ENCODE measurements around the gene MICOS13. TPM values are rescaled to one million over a fixed set of nuclear protein-coding genes. Genes with fewer than 3 reads are reported as not detected.

MICOS13 gene
- total RNA-seq, 4 donors from 2014 or later: 37.2 to 67.1 (median 58.1) TPM

DNA sequence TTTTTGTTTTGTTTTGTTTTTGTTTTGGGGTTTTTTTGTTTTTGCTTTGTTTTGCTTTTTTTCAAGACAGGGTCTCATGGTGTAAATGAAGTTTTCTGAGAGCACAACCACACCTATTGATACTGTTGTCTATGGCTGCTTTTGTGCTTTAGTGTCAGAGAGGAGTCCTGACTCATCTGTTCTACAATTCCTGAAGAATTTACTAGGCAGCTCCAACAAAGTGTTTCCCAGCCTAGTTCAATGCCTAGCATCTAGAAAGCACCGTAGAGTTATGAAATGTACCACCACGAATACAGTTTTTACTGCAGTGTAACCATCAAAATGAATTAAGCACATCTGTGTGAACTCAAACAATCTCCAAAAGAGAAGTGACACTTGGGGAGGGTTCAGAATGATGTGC lies 36.3 kb downstream of the MICOS13 start:
- no peak for TF ChIP-seq POLR2A (IDR thresholded peaks at IDR 0.05)
- no peak for TF ChIP-seq EP300 (IDR thresholded peaks at IDR 0.05)
- TF ChIP-seq, protein P1, sequence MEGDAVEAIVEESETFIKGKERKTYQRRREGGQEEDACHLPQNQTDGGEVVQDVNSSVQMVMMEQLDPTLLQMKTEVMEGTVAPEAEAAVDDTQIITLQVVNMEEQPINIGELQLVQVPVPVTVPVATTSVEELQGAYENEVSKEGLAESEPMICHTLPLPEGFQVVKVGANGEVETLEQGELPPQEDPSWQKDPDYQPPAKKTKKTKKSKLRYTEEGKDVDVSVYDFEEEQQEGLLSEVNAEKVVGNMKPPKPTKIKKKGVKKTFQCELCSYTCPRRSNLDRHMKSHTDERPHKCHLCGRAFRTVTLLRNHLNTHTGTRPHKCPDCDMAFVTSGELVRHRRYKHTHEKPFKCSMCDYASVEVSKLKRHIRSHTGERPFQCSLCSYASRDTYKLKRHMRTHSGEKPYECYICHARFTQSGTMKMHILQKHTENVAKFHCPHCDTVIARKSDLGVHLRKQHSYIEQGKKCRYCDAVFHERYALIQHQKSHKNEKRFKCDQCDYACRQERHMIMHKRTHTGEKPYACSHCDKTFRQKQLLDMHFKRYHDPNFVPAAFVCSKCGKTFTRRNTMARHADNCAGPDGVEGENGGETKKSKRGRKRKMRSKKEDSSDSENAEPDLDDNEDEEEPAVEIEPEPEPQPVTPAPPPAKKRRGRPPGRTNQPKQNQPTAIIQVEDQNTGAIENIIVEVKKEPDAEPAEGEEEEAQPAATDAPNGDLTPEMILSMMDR (IDR thresholded peaks at IDR 0.05): no peak
- no peak for TF ChIP-seq POLR2AphosphoS5 (IDR thresholded peaks at IDR 0.05)
- no peaks in the 10 kb centered on the region for H3K27me3 ChIP-seq
- H3K4me1 ChIP-seq: peaks cover 13% of the 10 kb centered on the region
- H3K4me3 ChIP-seq: no peak overlapping the region
- no peak for DNase-seq (ENCODE audit: low spot score in 2 of 2)
- no peaks in the 10 kb centered on the region for H3K9me3 ChIP-seq
- no peak overlapping the region for H3K27ac ChIP-seq
- 75% methylated on average over 2 of the region's 2 CpGs for WGBS
- H3K36me3 ChIP-seq: peaks cover 65% of the 10 kb centered on the region

DNA sequence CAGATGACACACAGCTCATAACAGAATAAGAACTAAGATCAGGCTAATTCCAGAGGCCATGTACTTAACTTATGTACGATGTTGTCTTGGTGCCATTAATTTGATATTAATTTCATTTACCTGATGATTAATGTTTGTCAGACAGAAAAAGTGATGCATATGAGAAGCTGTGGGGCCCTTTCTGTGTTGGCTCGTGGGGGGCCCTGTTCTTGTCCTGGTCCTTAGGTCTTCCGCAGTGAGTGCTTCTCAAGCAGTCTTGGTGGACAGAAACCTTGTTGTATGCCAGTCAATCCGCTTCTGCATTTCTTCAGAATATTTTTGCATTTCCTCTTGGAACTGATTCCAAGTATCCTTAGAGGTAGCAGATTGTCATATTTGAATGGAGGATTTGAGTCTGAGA lies 37.3 kb downstream of the MICOS13 start:
- H3K4me1 ChIP-seq: peaks cover 13% of the 10 kb centered on the region
- no peak for TF ChIP-seq POLR2AphosphoS5 (IDR thresholded peaks at IDR 0.05)
- TF ChIP-seq POLR2A (IDR thresholded peaks at IDR 0.05): no peak
- TF ChIP-seq, protein P1 (IDR thresholded peaks at IDR 0.05): no peak
- no peak for TF ChIP-seq EP300 (IDR thresholded peaks at IDR 0.05)
- WGBS: 78% methylated on average over 4 of the region's 4 CpGs
- H3K27me3 ChIP-seq: no peaks in the 10 kb centered on the region
- peak in 1 of 2 donors; percentile 10 for DNase-seq (ENCODE audit: low spot score in 2 of 2)
- no peak overlapping the region for H3K4me3 ChIP-seq
- no peaks in the 10 kb centered on the region for H3K9me3 ChIP-seq
- H3K27ac ChIP-seq: no peak overlapping the region
- H3K36me3 ChIP-seq: peaks cover 59% of the 10 kb centered on the region

DNA sequence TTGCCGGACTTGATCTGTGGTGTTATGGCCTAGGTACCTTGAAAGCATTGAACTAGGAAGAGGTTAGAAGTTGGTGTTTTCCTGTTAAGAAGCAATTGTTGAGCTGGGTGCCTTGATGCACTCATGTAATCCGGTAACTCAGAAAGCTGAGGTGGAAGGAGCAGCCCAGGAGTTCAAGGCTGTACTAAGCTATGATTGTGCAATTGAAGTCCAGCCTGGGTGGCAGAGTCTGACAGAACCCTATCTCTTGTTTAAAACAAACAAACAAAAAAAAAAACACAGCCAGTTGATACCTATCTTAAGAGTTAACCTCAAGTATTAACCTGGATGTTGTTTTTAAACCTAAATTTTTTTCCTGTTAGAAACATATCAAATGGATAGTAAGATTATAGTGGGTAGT lies 38.1 kb downstream of the MICOS13 start:
- no peak for DNase-seq (ENCODE audit: low spot score in 2 of 2)
- 92% methylated on average over 2 of the region's 2 CpGs for WGBS
- H3K27me3 ChIP-seq: no peaks in the 10 kb centered on the region
- H3K4me3 ChIP-seq: no peak overlapping the region
- no peak overlapping the region for H3K27ac ChIP-seq
- no peaks in the 10 kb centered on the region for H3K9me3 ChIP-seq
- TF ChIP-seq POLR2AphosphoS5 (IDR thresholded peaks at IDR 0.05): no peak
- no peak for TF ChIP-seq EP300 (IDR thresholded peaks at IDR 0.05)
- TF ChIP-seq, protein P1 (IDR thresholded peaks at IDR 0.05): no peak
- no peak for TF ChIP-seq POLR2A (IDR thresholded peaks at IDR 0.05)
- H3K4me1 ChIP-seq: peaks cover 20% of the 10 kb centered on the region
- peaks cover 50% of the 10 kb centered on the region for H3K36me3 ChIP-seq

DNA sequence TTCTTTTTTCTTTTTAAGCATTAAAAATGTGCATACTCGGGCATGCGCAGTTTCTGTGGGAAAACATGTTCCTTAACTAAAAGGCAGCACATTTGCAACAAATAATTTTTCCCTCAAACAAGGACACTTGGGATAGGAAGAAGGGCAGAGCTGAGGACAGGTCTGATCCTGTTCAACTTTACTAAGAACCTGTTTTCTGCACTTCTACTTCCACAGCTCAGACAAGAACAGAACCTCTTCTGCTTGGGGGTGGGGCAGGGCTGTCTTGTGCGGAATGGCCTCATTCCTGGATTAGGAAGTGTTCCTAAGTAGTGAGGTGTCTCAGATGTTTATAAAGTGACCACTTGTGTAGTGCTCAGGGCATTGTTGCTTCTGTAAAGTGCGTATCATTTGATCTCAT lies 39.1 kb downstream of the MICOS13 start:
- Histone ChIP-seq H3K4me1 (peaks cover 20% of the 10 kb centered on the region), H3K9me3 (no peaks in the 10 kb centered on the region), H3K4me3 (no peak overlapping the region), H3K27me3 (no peaks in the 10 kb centered on the region), H3K27ac (no peak overlapping the region), H3K36me3 (peaks cover 40% of the 10 kb centered on the region)
- DNase-seq (ENCODE audit: low spot score in 2 of 2): peak in 1 of 2 donors; percentile 43
- TF ChIP-seq, protein P1 (IDR thresholded peaks at IDR 0.05): no peak
- TF ChIP-seq POLR2AphosphoS5 (IDR thresholded peaks at IDR 0.05) (no peak), POLR2A (IDR thresholded peaks at IDR 0.05) (no peak), EP300 (IDR thresholded peaks at IDR 0.05) (no peak)
- 63% methylated on average over 4 of the region's 4 CpGs for WGBS

DNA sequence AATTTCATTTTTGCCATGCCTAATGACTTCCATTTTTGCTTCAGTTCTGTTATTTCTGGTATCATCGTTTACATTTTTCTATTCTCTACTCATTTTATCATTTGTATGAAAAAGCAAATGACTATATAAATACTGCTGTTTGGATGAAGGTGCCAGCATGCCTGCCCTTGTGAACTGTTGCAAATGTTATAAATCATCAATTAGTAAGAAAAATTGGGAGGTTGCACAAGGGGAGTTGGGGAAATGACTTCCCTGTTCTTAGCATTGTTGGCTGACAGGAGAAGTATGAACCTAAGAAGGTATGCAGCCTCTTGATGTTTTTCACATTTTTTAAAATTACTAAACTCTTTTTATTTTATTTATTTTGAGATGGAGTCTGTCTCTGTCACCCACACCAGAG lies 42.3 kb downstream of the MICOS13 start:
- Histone ChIP-seq H3K27me3 (no peaks in the 10 kb centered on the region), H3K36me3 (peaks cover 8% of the 10 kb centered on the region), H3K4me3 (no peak overlapping the region), H3K27ac (no peak overlapping the region), H3K9me3 (no peaks in the 10 kb centered on the region), H3K4me1 (peaks cover 24% of the 10 kb centered on the region)
- TF ChIP-seq, protein P1 (IDR thresholded peaks at IDR 0.05): no peak
- TF ChIP-seq POLR2A (IDR thresholded peaks at IDR 0.05) (no peak), EP300 (IDR thresholded peaks at IDR 0.05) (no peak), POLR2AphosphoS5 (IDR thresholded peaks at IDR 0.05) (no peak)
- 50% methylated on average over 1 of the region's 1 CpG for WGBS
- peak in 1 of 2 donors; percentile 9 for DNase-seq (ENCODE audit: low spot score in 2 of 2)

Data from suprapubic skin (tissue), 4 donors.